ENCODE data around the gene FAM120B. TPM values are rescaled to one million over a fixed set of nuclear protein-coding genes. Genes with fewer than 3 reads are reported as not detected.

The FAM120B gene
- total RNA-seq, 1 experiment from 2014 or later: 25.2 TPM

DNA sequence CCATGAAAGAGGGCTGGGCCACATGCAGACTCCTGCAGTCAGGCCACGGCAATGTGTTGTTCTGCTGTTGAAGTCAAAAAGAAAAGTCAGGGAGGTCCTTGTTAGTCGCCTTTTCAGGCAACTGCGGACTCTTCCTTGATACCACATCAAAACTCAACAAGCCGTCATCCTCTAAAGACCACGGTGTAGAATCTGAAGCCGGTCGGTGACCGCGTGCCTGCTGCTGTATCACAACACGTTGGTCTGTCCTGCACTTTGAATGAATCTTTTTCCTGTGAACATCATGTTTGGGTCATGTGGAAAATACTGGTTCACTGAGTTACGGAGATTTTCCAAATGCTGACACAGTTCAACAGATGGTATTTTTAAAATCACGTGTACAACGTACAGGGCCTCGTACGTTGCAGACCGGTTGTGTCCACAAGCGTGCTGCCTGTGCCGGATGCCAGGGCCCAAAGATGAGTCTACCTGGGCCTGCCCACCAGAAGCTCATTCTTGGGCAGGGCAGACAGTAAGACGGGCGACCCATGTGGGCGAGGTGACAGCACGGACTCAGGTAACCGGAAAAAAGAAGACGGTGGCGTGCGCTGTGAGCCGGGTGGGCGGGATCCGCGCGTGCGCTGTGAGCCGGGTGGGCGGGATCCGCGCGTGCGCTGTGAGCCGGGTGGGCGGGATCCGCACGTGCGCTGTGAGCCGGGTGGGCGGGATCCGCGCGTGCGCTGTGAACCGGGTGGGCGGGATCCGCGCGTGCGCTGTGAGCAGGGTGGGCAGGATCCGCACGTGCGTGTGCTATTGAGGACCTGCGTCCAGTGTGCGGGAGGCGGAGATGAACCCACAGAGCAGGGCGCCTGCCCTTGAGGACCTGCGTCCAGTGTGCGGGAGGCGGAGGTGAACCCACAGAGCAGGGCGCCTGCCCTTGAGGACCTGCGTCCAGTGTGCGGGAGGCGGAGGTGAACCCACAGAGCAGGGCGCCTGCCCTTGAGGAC lies 114.5 kb downstream of the FAM120B start:
- Histone ChIP-seq H3K4me3 (replicated peaks in 1 of 2; ENCODE audit: low read depth in 1 of 2, low read length in 2 of 2) (no peak overlapping the region), H3K79me2 (ENCODE audit: insufficient read depth, low read length) (no peaks in the 10 kb centered on the region), H3K4me1 (ENCODE audit: control insufficient read depth in 1 of 2, insufficient read depth in 2 of 2, low read length in 2 of 2) (no peaks in the 10 kb centered on the region), H3K4me2 (ENCODE audit: low read length) (no peak overlapping the region), H3K27me3 (ENCODE audit: insufficient read depth, low read length) (peaks cover 3% of the 10 kb centered on the region; the same call in 1 of the 2 replicates), H3K9me2 (ENCODE audit: insufficient read depth) (no peaks in the 10 kb centered on the region), H3K9ac (ENCODE audit: low read length) (no peak overlapping the region), H2AFZ (ENCODE audit: low read depth, low read length, poor library complexity, severe bottlenecking) (no peak overlapping the region), H3K27ac (ENCODE audit: low read depth, low read length) (no peak overlapping the region), H3K9me3 (ENCODE audit: control insufficient read depth in 1 of 2, insufficient read depth in 1 of 2, low read depth in 1 of 2, low read length in 2 of 2) (no peaks in the 10 kb centered on the region), H3K36me3 (ENCODE audit: control insufficient read depth in 1 of 2, insufficient read depth in 2 of 2, low read length in 2 of 2) (no peaks in the 10 kb centered on the region), H4K20me1 (ENCODE audit: insufficient read depth) (no peaks in the 10 kb centered on the region)
- ChIA-PET POLR2A (no interaction called here), RAD21 (ENCODE audit: low non-redundant PET in 1 of 2, low total read pairs in 2 of 2, uncharacterized antibody in 2 of 2, unreplicated experiment in 2 of 2) (no interaction called here), CTCF (no interaction called here)
- ATAC-seq (no peak), DNase-seq (ENCODE audit: low read depth, low spot score) (no peak)
- TF ChIP-seq RAD21 (IDR thresholded peaks at IDR 0.05; ENCODE audit: low read depth) (no peak), CEBPB (IDR thresholded peaks at IDR 0.05; ENCODE audit: low read depth) (no peak), POLR2AphosphoS5 (IDR thresholded peaks at IDR 0.05; ENCODE audit: low read depth, low read length) (no peak), ZBTB33 (IDR thresholded peaks at IDR 0.05; ENCODE audit: extremely low read depth, insufficient replicate concordance, low read length) (no peak)
- intact Hi-C loops (cut with micrococcal nuclease): no loop called here
- no TSS peak for BruUV-seq (replicated peaks)

DNA sequence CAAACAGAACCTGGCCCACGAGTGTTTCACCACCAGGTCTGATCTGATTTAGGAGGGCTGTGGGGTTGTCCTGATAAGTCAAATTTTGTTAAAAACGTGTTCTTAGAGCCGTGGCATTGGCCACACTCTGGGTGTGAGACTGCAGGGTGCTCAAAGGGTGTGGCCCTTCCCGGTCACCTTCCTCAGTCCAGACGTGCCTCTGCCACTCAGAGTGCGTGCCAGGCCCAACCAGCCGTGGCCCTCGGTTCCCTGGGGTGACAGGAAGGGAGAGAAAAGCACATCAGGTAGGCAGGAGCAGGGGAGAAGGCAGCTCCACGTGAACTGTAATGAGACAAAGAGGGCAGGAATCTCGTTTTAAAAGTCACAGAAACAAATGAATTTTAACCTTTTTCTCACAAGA lies 115.4 kb downstream of the FAM120B start:
- no TSS peak for BruUV-seq (replicated peaks)
- DNase-seq (ENCODE audit: low read depth, low spot score) (no peak), ATAC-seq (no peak)
- H3K4me2 ChIP-seq (ENCODE audit: low read length): no peak overlapping the region
- H3K4me1 ChIP-seq (ENCODE audit: control insufficient read depth in 1 of 2, insufficient read depth in 2 of 2, low read length in 2 of 2): no peaks in the 10 kb centered on the region
- ChIA-PET RAD21 (ENCODE audit: low non-redundant PET in 1 of 2, low total read pairs in 2 of 2, uncharacterized antibody in 2 of 2, unreplicated experiment in 2 of 2) (no interaction called here), CTCF (no interaction called here), POLR2A (no interaction called here)
- H2AFZ ChIP-seq (ENCODE audit: low read depth, low read length, poor library complexity, severe bottlenecking): no peak overlapping the region
- no peaks in the 10 kb centered on the region for H3K36me3 ChIP-seq (ENCODE audit: control insufficient read depth in 1 of 2, insufficient read depth in 2 of 2, low read length in 2 of 2)
- no peaks in the 10 kb centered on the region for H3K9me2 ChIP-seq (ENCODE audit: insufficient read depth)
- no peaks in the 10 kb centered on the region for H4K20me1 ChIP-seq (ENCODE audit: insufficient read depth)
- no peaks in the 10 kb centered on the region for H3K79me2 ChIP-seq (ENCODE audit: insufficient read depth, low read length)
- intact Hi-C loops (cut with micrococcal nuclease): no loop called here
- peaks cover 11% of the 10 kb centered on the region; the same call in 1 of the 2 replicates for H3K27me3 ChIP-seq (ENCODE audit: insufficient read depth, low read length)
- H3K4me3 ChIP-seq (replicated peaks in 1 of 2; ENCODE audit: low read depth in 1 of 2, low read length in 2 of 2): no peak overlapping the region
- no peak overlapping the region for H3K27ac ChIP-seq (ENCODE audit: low read depth, low read length)
- no peaks in the 10 kb centered on the region for H3K9me3 ChIP-seq (ENCODE audit: control insufficient read depth in 1 of 2, insufficient read depth in 1 of 2, low read depth in 1 of 2, low read length in 2 of 2)
- H3K9ac ChIP-seq (ENCODE audit: low read length): no peak overlapping the region
- TF ChIP-seq REST (IDR thresholded peaks at IDR 0.05; ENCODE audit: low read depth): no peak
- no peak for TF ChIP-seq SRF (IDR thresholded peaks at IDR 0.05; ENCODE audit: low read depth)
- no peak for TF ChIP-seq YY1 (IDR thresholded peaks at IDR 0.05; ENCODE audit: extremely low read depth, insufficient replicate concordance, low read depth, low read length)
- TF ChIP-seq TCF7L2 (IDR thresholded peaks at IDR 0.05; ENCODE audit: borderline replicate concordance, extremely low read depth, insufficient read depth, insufficient read length): no peak
- no peak for TF ChIP-seq EZH2phosphoT487 (IDR thresholded peaks at IDR 0.05; ENCODE audit: borderline replicate concordance)

All from HCT116 (cell line).